ENCODE measurements around the gene MTG2. TPM values are rescaled to one million over a fixed set of nuclear protein-coding genes. Genes with fewer than 3 reads are reported as not detected.

MTG2 gene
- total RNA-seq, 1 donor from 2014 or later = 31.5 TPM

DNA sequence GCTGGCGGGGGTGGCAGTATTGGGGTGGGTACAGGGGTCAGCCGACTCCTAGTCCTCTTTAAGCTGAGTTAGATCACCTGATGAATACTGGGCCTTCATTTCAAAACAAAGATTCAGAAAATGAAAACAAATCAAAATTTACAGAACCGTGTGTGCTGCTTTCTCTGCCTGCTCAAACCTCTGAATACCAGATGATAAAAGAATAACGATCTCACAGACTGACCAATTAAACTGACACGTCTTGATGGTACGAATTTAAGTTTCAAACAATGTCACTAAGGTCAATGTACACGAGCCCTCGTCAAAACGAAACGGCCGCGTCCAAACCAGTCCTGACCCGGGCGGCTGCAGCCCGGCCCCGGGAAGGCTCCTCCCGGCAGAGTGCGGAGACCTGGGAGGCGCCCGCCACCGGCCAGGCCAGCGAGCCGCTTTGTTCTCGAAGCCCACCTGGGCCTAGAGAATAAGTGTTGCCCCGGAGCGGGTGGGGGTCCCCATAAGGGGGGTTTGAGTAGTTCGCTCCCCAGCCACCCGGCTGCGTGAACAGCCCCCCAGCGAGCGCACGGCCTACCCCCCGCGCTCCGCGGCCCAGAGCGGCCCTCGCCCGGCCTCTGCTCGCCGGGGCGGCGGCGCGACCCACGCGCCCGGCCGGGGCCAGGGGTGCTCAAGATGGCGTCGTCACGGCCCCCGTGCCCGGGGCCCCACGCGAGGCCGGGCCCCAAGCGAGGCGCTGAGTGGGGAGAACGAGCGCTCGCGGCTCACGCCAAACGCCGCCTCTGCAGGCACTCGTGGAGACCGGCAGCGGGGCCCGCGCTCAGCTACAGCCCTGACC is 40.4 kb upstream of the MTG2 start:
- Mint-ChIP-seq H3K27me3 (ENCODE audit: low read depth, unreplicated experiment) (no peaks in the 10 kb centered on the region), H3K9me3 (ENCODE audit: unreplicated experiment) (no peaks in the 10 kb centered on the region), H3K4me1 (ENCODE audit: low read depth, unreplicated experiment) (peaks cover 17% of the 10 kb centered on the region), H3K4me3 (ENCODE audit: unreplicated experiment) (peak overlapping the region; percentile 98), H3K36me3 (ENCODE audit: low read depth, unreplicated experiment) (peaks cover 13% of the 10 kb centered on the region), H3K27ac (ENCODE audit: unreplicated experiment) (peak overlapping the region; percentile 97)
- Histone ChIP-seq H3K4me3 (ENCODE audit: insufficient read depth, low read depth, low read length) (peak overlapping the region; percentile 94), H3K9me3 (ENCODE audit: insufficient read depth, low read depth, low read length) (no peaks in the 10 kb centered on the region), H3K4me2 (ENCODE audit: low read length) (peak overlapping the region; percentile 99), H4K20me1 (ENCODE audit: insufficient read depth, low read length) (peaks cover 80% of the 10 kb centered on the region), H3K9ac (ENCODE audit: low read length) (peak overlapping the region; percentile 94), H2AFZ (ENCODE audit: low read depth, low read length) (no peak overlapping the region), H3K4me1 (ENCODE audit: insufficient read depth, low read length) (peaks cover 24% of the 10 kb centered on the region), H3K27me3 (ENCODE audit: insufficient read depth, low read length) (no peaks in the 10 kb centered on the region), H3K27ac (ENCODE audit: low read depth, low read length) (peak overlapping the region; percentile 88), H3K79me2 (ENCODE audit: insufficient read depth, low read length) (peaks cover 90% of the 10 kb centered on the region), H3K36me3 (ENCODE audit: insufficient read depth, low read length) (peaks cover 33% of the 10 kb centered on the region)
- TF ChIP-seq EZH2 (IDR thresholded peaks at IDR 0.05; ENCODE audit: insufficient read depth, low read length) = no peak
- TF ChIP-seq CTCF (IDR thresholded peaks at IDR 0.05; ENCODE audit: insufficient read depth, low read depth, low read length) = no peak
- DNase-seq (ENCODE audit: low read depth) (no peak), FAIRE-seq (no peak)

DNA sequence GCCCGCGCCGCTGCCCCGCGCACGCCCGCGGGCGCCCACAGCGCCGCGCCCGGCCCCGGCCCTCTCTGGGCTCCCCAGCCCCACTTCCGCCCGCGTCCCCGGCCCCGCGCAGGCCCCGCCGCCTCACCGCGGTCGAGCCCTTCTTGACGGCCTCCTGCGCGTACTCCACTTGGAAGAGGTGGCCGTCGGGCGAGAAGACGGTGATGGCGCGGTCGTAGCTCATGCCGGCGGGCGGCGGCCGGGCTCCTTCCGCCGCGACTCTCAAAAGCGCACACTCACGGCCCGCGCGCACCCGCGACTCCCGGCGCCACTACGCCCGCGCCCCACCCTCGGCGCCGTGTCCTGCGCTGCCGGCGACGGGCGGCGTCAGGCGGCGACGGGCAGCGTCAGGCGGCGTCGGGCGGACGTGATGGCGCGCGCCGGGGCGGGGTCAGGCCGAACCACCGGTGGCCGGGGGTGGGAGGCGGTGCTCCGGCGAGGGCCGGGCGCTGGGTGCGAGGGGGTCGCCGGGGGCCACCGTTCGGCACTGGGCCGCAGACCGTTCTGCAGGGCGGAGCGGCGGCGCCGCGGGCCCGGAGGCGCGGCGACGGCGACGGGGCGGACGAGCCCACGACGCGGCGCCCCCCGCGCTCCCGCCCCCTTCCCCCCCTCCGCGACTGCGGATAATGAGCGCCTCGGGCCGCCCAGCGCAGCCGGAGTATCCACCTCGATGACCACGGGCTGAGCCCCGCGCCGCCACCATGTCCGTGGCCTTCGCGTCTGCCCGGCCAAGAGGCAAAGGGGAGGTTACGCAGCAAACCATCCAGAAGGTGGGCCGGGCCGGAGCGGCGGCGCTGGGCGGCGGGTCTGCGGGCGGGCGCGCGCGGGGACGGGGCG is 39.5 kb upstream of the MTG2 start, which contains the start of the genes PSMA7 and SS18L1:
PSMA7 (minus strand) TSS at position 314 of the 876 bp plus-strand sequence; CDS start at position 223, 91 bp downstream.
SS18L1 (plus strand) TSS at position 689 of the 876 bp plus-strand sequence; CDS start at position 741, 52 bp downstream.
- DNase-seq (ENCODE audit: low read depth) = peak; percentile 76
- Histone ChIP-seq H3K4me3 (ENCODE audit: insufficient read depth, low read depth, low read length) (peak within 1 kb of the TSS; percentile 94), H2AFZ (ENCODE audit: low read depth, low read length) (peak within 1 kb of the TSS; percentile 45), H3K27ac (ENCODE audit: low read depth, low read length) (peak within 1 kb of the TSS; percentile 88), H3K4me2 (ENCODE audit: low read length) (peak within 1 kb of the TSS; percentile 99), H3K27me3 (ENCODE audit: insufficient read depth, low read length) (no peaks in the 10 kb centered on the region), H3K36me3 (ENCODE audit: insufficient read depth, low read length) (peaks cover 25% of the 10 kb centered on the region), H4K20me1 (ENCODE audit: insufficient read depth, low read length) (peaks cover 79% of the 10 kb centered on the region), H3K4me1 (ENCODE audit: insufficient read depth, low read length) (peaks cover 24% of the 10 kb centered on the region), H3K79me2 (ENCODE audit: insufficient read depth, low read length) (peaks cover 88% of the 10 kb centered on the region), H3K9ac (ENCODE audit: low read length) (peak within 1 kb of the TSS; percentile 94), H3K9me3 (ENCODE audit: insufficient read depth, low read depth, low read length) (no peaks in the 10 kb centered on the region)
- no peak for FAIRE-seq
- H3K4me1 Mint-ChIP-seq (ENCODE audit: low read depth, unreplicated experiment) = peaks cover 17% of the 10 kb centered on the region
- TF ChIP-seq EZH2 (IDR thresholded peaks at IDR 0.05; ENCODE audit: insufficient read depth, low read length) (no peak), CTCF (IDR thresholded peaks at IDR 0.05; ENCODE audit: insufficient read depth, low read depth, low read length) (no peak)
- H3K27me3 Mint-ChIP-seq (ENCODE audit: low read depth, unreplicated experiment) = no peaks in the 10 kb centered on the region
- peak within 1 kb of the TSS; percentile 97 for H3K27ac Mint-ChIP-seq (ENCODE audit: unreplicated experiment)
- no peaks in the 10 kb centered on the region for H3K9me3 Mint-ChIP-seq (ENCODE audit: unreplicated experiment)
- H3K4me3 Mint-ChIP-seq (ENCODE audit: unreplicated experiment) = peak within 1 kb of the TSS; percentile 98
- H3K36me3 Mint-ChIP-seq (ENCODE audit: low read depth, unreplicated experiment) = peaks cover 7% of the 10 kb centered on the region

Measured in astrocyte (in vitro differentiated cells and primary cell).